Peyer's patch (tissue), 4 donors: ENCODE measurements around the gene CNTNAP5. TPM values are rescaled to one million over a fixed set of nuclear protein-coding genes. Genes with fewer than 3 reads are reported as not detected.

Experiments
- DNase-seq, 3 donors: peaks; one replicate each; pipeline ENCODE4 v3.0.0-alpha.2; 2017 to 2019
- H3K27ac ChIP-seq, 4 donors: fragments of 200-600 bp; sonication (generic); one replicate each; pipeline ENCODE4 v1.5.1; 2016 to 2019
- H3K27me3 ChIP-seq, 2 donors: fragments of 200-600 bp; sonication (generic); one replicate each; pipeline ENCODE4 v1.5.1; 2019
- H3K36me3 ChIP-seq, 3 donors: fragments of 200-600 bp; sonication (generic); one replicate each; pipeline ENCODE4 v1.5.1; 2016 to 2019
- H3K4me1 ChIP-seq, 4 donors: fragments of 200-600 bp; sonication (generic); one replicate each; pipeline ENCODE4 v1.5.1; 2016 to 2019
- H3K4me3 ChIP-seq, 4 donors: fragments of 200-600 bp; sonication (generic); 1 replicate in 3 of 4; 2 replicates in 1 of 4; pipeline ENCODE4 v1.5.1; 2016 to 2019; ENCODE audit warnings: mild to moderate bottlenecking in 1 of 4
- H3K9me3 ChIP-seq, 4 donors: fragments of 200-600 bp; sonication (generic); one replicate each; pipeline ENCODE4 v1.5.1; 2016 to 2019; ENCODE audit warnings: mild to moderate bottlenecking in 1 of 4
- CTCF ChIP-seq, 6 experiments: fragments of 450-650 bp in 4 of 6; fragments of 200-600 bp in 2 of 6; sonication (generic) in 1 of 6; IDR thresholded peaks; one replicate each; pipeline ENCODE4 v1.5.1; 2017 to 2019; ENCODE audit warnings: antibody characterized with exemption in 6 of 6, mild to moderate bottlenecking in 3 of 6, moderate library complexity in 1 of 6
- POLR2A ChIP-seq, 2 donors: fragments of 450-650 bp; IDR thresholded peaks; one replicate each; pipeline ENCODE4 v1.5.1; 2017; ENCODE audit warnings: antibody characterized with exemption in 2 of 2, mild to moderate bottlenecking in 2 of 2, moderate library complexity in 2 of 2
- total RNA-seq, 4 donors: library from RNA; depleted of rRNA; stranded (reverse); fragments of >200 nt; gene quantifications; one replicate each; pipeline ENCODE4 v1.1.0, GENCODE V29; 2016

The CNTNAP5 gene
- total RNA-seq, 4 donors from 2014 or later: not detected

GRCh38 chr2:124264551-124265091 is 239.5 kb downstream of the CNTNAP5 start:
- no peak overlapping the region for H3K4me3 ChIP-seq
- TF ChIP-seq POLR2A (IDR thresholded peaks at IDR 0.05) (no peak), CTCF (IDR thresholded peaks at IDR 0.05) (no peak)

GRCh38 chr2:124267794-124268193 is 242.7 kb downstream of the CNTNAP5 start:
- Histone ChIP-seq H3K4me1 (no peaks in the 10 kb centered on the region), H3K27me3 (no peaks in the 10 kb centered on the region), H3K36me3 (no peaks in the 10 kb centered on the region), H3K27ac (no peak overlapping the region), H3K4me3 (no peak overlapping the region), H3K9me3 (no peaks in the 10 kb centered on the region)
- DNase-seq: no peak
- TF ChIP-seq POLR2A (IDR thresholded peaks at IDR 0.05) (no peak), CTCF (IDR thresholded peaks at IDR 0.05) (no peak)

More at GRCh38 chr2:124264551-124265091, 239.5 kb downstream of the CNTNAP5 start:
- Histone ChIP-seq H3K36me3 (no peaks in the 10 kb centered on the region), H3K4me1 (no peaks in the 10 kb centered on the region), H3K9me3 (no peaks in the 10 kb centered on the region), H3K27ac (no peak overlapping the region), H3K27me3 (no peaks in the 10 kb centered on the region)
- no peak for DNase-seq

- Histone ChIP-seq H3K27ac (no peak overlapping the region), H3K4me3 (no peak overlapping the region), H3K36me3 (no peaks in the 10 kb centered on the region), H3K4me1 (no peaks in the 10 kb centered on the region), H3K9me3 (no peaks in the 10 kb centered on the region), H3K27me3 (no peaks in the 10 kb centered on the region)
- TF ChIP-seq CTCF (IDR thresholded peaks at IDR 0.05) (no peak), POLR2A (IDR thresholded peaks at IDR 0.05) (no peak)
- DNase-seq: no peak
Measured at GRCh38 chr2:124269348-124269747, 244.3 kb downstream of the CNTNAP5 start.

GRCh38 chr2:124272261-124272841 is 247.3 kb downstream of the CNTNAP5 start:
- Histone ChIP-seq H3K27me3 (no peaks in the 10 kb centered on the region), H3K27ac (no peak overlapping the region), H3K4me1 (no peaks in the 10 kb centered on the region), H3K36me3 (no peaks in the 10 kb centered on the region), H3K9me3 (no peaks in the 10 kb centered on the region), H3K4me3 (no peak overlapping the region)
- DNase-seq: no peak
- TF ChIP-seq POLR2A (IDR thresholded peaks at IDR 0.05) (no peak), CTCF (IDR thresholded peaks at IDR 0.05) (no peak)

GRCh38 chr2:124281541-124281940 is 256.5 kb downstream of the CNTNAP5 start:
- TF ChIP-seq CTCF (IDR thresholded peaks at IDR 0.05) (no peak), POLR2A (IDR thresholded peaks at IDR 0.05) (no peak)
- H3K4me1 ChIP-seq: no peaks in the 10 kb centered on the region
- H3K27ac ChIP-seq: no peak overlapping the region
- H3K27me3 ChIP-seq: no peaks in the 10 kb centered on the region
- H3K9me3 ChIP-seq: no peaks in the 10 kb centered on the region
- H3K4me3 ChIP-seq: no peak overlapping the region
- H3K36me3 ChIP-seq: no peaks in the 10 kb centered on the region
- DNase-seq: no peak
